ENCODE data around the gene TENM4. TPM values are rescaled to one million over a fixed set of nuclear protein-coding genes. Genes with fewer than 3 reads are reported as not detected.
"Not testable (repeated sequence)": the region's sequence is repeated elsewhere in the genome, so short reads cannot be mapped to it uniquely, and the experiment has no call there.

Gene TENM4
- total RNA-seq, 4 donors from 2014 or later: 31.4 to 44.5 (median 38.0) TPM

GRCh38 chr11:78828676-78829075 is 612.2 kb downstream of the TENM4 start:
- no peaks in the 10 kb centered on the region for H3K4me1 ChIP-seq
- H3K9me3 ChIP-seq: no peaks in the 10 kb centered on the region
- TF ChIP-seq POLR2AphosphoS5 (IDR thresholded peaks at IDR 0.05) (no peak), POLR2A (IDR thresholded peaks at IDR 0.05) (no peak), EP300 (IDR thresholded peaks at IDR 0.05) (no peak), CTCF (IDR thresholded peaks at IDR 0.05) (no peak)
- WGBS: 67% methylated on average over 1 of the region's 1 CpG
- no peak for DNase-seq (ENCODE audit: low spot score in 2 of 2)
- H3K27ac ChIP-seq: no peak overlapping the region
- no peak overlapping the region for H3K4me3 ChIP-seq
- H3K36me3 ChIP-seq: no peaks in the 10 kb centered on the region
- H3K27me3 ChIP-seq: no peaks in the 10 kb centered on the region

- H3K27me3 ChIP-seq; H3K27ac ChIP-seq; H3K4me3 ChIP-seq; H3K9me3 ChIP-seq; H3K36me3 ChIP-seq; DNase-seq (ENCODE audit: low spot score in 2 of 2); H3K4me1 ChIP-seq: not testable (repeated sequence)
- 96% methylated on average over 4 of the region's 4 CpGs for WGBS
These were observed 613.5 kb downstream of the TENM4 start for GRCh38 chr11:78827291-78827690.

- Histone ChIP-seq H3K36me3 (no peaks in the 10 kb centered on the region), H3K4me1 (no peaks in the 10 kb centered on the region), H3K9me3 (no peaks in the 10 kb centered on the region), H3K27me3 (peaks cover 3% of the 10 kb centered on the region), H3K4me3 (no peak overlapping the region), H3K27ac (no peak overlapping the region)
- 78% methylated on average over 1 of the region's 1 CpG for WGBS
- no peak for DNase-seq (ENCODE audit: low spot score in 2 of 2)
- no peak for TF ChIP-seq CTCF (IDR thresholded peaks at IDR 0.05)
- no peak for TF ChIP-seq POLR2A (IDR thresholded peaks at IDR 0.05)
- no peak for TF ChIP-seq POLR2AphosphoS5 (IDR thresholded peaks at IDR 0.05)
- TF ChIP-seq EP300 (IDR thresholded peaks at IDR 0.05): no peak
These were observed 615.2 kb downstream of the TENM4 start for GRCh38 chr11:78825591-78826020.

- Histone ChIP-seq H3K4me3 (no peak overlapping the region), H3K36me3 (no peaks in the 10 kb centered on the region), H3K27ac (no peak overlapping the region), H3K27me3 (peaks cover 3% of the 10 kb centered on the region), H3K9me3 (no peaks in the 10 kb centered on the region), H3K4me1 (no peaks in the 10 kb centered on the region)
- 64% methylated on average over 9 of the region's 9 CpGs for WGBS
- DNase-seq (ENCODE audit: low spot score in 2 of 2): no peak
- TF ChIP-seq EP300 (IDR thresholded peaks at IDR 0.05) (no peak), POLR2A (IDR thresholded peaks at IDR 0.05) (no peak), CTCF (IDR thresholded peaks at IDR 0.05) (no peak), POLR2AphosphoS5 (IDR thresholded peaks at IDR 0.05) (no peak)
These were observed 617.2 kb downstream of the TENM4 start for GRCh38 chr11:78823588-78823987.

GRCh38 chr11:78822931-78823423 is 617.9 kb downstream of the TENM4 start:
- no peak overlapping the region for H3K27ac ChIP-seq
- WGBS: 83% methylated on average over 23 of the region's 23 CpGs
- H3K36me3 ChIP-seq: no peaks in the 10 kb centered on the region
- TF ChIP-seq CTCF (IDR thresholded peaks at IDR 0.05) (no peak), POLR2A (IDR thresholded peaks at IDR 0.05) (no peak), POLR2AphosphoS5 (IDR thresholded peaks at IDR 0.05) (no peak), EP300 (IDR thresholded peaks at IDR 0.05) (no peak)
- H3K4me3 ChIP-seq: no peak overlapping the region
- H3K4me1 ChIP-seq: no peaks in the 10 kb centered on the region
- no peaks in the 10 kb centered on the region for H3K9me3 ChIP-seq
- DNase-seq (ENCODE audit: low spot score in 2 of 2): no peak
- peaks cover 3% of the 10 kb centered on the region for H3K27me3 ChIP-seq
